Loucy (cell line): ENCODE measurements around the gene KCNK3.

Source experiments
- CTCF ChIP-seq: fragments of 200-600 bp; sonication (generic); conservative IDR thresholded peaks from 2 replicates; pipeline ENCODE4 v1.5.1; 2014; ENCODE audit warnings: mild to moderate bottlenecking, antibody characterized with exemption, low read length
- EZH2phosphoT487 ChIP-seq: fragments of 200-600 bp; IDR thresholded peaks from 2 replicates; pipeline ENCODE4 v1.6.1; 2018; ENCODE audit warnings: antibody characterized with exemption, mild to moderate bottlenecking, moderate library complexity, borderline replicate concordance

- TF ChIP-seq CTCF (no peak), EZH2phosphoT487 (no peak)
These were observed 642 bp upstream of the KCNK3 start for GRCh38 chr2:26691881-26692278.
